Glutamatergic neuron (in vitro differentiated cells): ENCODE measurements around the gene MACROH2A2. TPM values are rescaled to one million over a fixed set of nuclear protein-coding genes. Genes with fewer than 3 reads are reported as not detected.

Experiments
- DNase-seq: peaks from one replicate; pipeline ENCODE4 v3.0.0; 2022
- H3K27ac Mint-ChIP-seq: one replicate; pipeline ENCODE4 v1.8.0; 2020; ENCODE audit warnings: mild to moderate bottlenecking, mixed read lengths, inconsistent platforms; ENCODE audit not compliant: unreplicated experiment
- H3K27me3 Mint-ChIP-seq: one replicate; pipeline ENCODE4 v1.8.0; 2020; ENCODE audit warnings: mild to moderate bottlenecking, moderate library complexity, mixed read lengths, inconsistent platforms; ENCODE audit not compliant: unreplicated experiment
- H3K36me3 Mint-ChIP-seq: one replicate; pipeline ENCODE4 v1.8.0; 2020; ENCODE audit warnings: mild to moderate bottlenecking, mixed read lengths, inconsistent platforms; ENCODE audit not compliant: unreplicated experiment
- H3K4me1 Mint-ChIP-seq: one replicate; pipeline ENCODE4 v1.8.0; 2020; ENCODE audit warnings: mild to moderate bottlenecking, low read depth, mixed read lengths, inconsistent platforms; ENCODE audit not compliant: unreplicated experiment
- H3K4me3 Mint-ChIP-seq: one replicate; pipeline ENCODE4 v1.8.0; 2020; ENCODE audit warnings: mild to moderate bottlenecking, mixed read lengths, inconsistent platforms; ENCODE audit not compliant: unreplicated experiment
- H3K9me3 Mint-ChIP-seq: one replicate; pipeline ENCODE4 v1.8.0; 2020; ENCODE audit warnings: mild to moderate bottlenecking, moderate library complexity, mixed read lengths, inconsistent platforms; ENCODE audit not compliant: unreplicated experiment
- CTCF ChIP-seq: fragments of 200-600 bp; sonication (generic); IDR thresholded peaks from one replicate; pipeline ENCODE4 v1.5.0; 2021; ENCODE audit not compliant: partially characterized antibody, unreplicated experiment
- total RNA-seq: library from RNA; stranded (reverse); fragmentation: NEBNext Ultra II Directional; extraction: Animal tissue kit (Norgen Biotek cat#: 25700); gene quantifications from one replicate; pipeline ENCODE4 v1.2.1, GENCODE V29; 2021; ENCODE audit not compliant: unreplicated experiment

Gene MACROH2A2
- total RNA-seq, 1 donor from 2014 or later: 58.3 TPM

- no peak overlapping the region for H3K4me3 Mint-ChIP-seq
- H3K27ac Mint-ChIP-seq: no peak overlapping the region
- H3K27me3 Mint-ChIP-seq: peaks cover 3% of the 10 kb centered on the region
- DNase-seq: peak; percentile 65
- H3K36me3 Mint-ChIP-seq: peaks cover 4% of the 10 kb centered on the region
- no peaks in the 10 kb centered on the region for H3K9me3 Mint-ChIP-seq
- TF ChIP-seq CTCF: peak; percentile 96
- no peaks in the 10 kb centered on the region for H3K4me1 Mint-ChIP-seq
Observed at GRCh38 chr10:70115948-70116682, 63.5 kb downstream of the MACROH2A2 start.

DNA sequence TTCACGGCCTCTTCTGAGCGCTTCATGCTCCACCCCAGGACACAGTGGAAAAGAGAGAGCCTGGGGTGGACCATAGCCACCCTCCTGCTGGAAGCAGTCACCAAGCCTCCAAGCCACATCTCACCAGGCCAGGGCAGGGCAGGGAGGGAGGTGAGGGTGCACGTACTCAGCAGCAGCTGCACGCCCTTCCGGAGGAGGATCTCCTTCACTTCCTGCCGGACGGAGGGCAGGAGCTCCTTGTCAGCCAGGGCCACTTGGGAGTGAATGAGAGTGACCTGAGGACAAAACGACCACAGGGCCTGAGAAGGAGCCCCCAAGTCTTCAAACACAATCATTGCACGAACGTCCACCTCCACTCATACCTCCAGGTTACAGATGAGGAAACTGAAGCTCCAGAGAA, 65.0 kb downstream of the MACROH2A2 start:
- TF ChIP-seq CTCF: no peak
- no peak for DNase-seq
- Mint-ChIP-seq H3K4me3 (no peak overlapping the region), H3K4me1 (no peaks in the 10 kb centered on the region), H3K27me3 (peaks cover 3% of the 10 kb centered on the region), H3K9me3 (no peaks in the 10 kb centered on the region), H3K27ac (no peak overlapping the region), H3K36me3 (peaks cover 4% of the 10 kb centered on the region)

DNA sequence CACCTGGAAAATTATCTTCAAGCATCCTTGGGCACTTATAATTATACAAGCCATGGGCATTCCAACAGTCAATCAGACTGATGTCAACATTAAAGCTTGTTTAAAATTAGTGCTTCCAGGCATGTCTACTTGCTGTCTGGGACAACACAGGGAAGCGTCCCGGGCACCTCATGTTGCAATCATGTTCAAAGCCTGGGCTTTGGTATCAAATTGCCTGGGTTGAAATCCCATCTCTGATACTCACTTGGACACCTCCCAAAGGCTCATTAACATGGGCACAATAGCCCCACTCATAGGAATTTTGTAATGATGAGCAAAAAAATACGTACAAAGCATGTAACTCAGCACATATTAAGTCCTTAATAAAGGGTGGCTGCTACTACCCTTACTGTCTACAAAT, 65.5 kb downstream of the MACROH2A2 start:
- H3K27me3 Mint-ChIP-seq: peaks cover 3% of the 10 kb centered on the region
- no peak for TF ChIP-seq CTCF
- H3K27ac Mint-ChIP-seq: no peak overlapping the region
- H3K4me3 Mint-ChIP-seq: no peak overlapping the region
- no peaks in the 10 kb centered on the region for H3K4me1 Mint-ChIP-seq
- DNase-seq: no peak
- no peaks in the 10 kb centered on the region for H3K9me3 Mint-ChIP-seq
- no peaks in the 10 kb centered on the region for H3K36me3 Mint-ChIP-seq

DNA sequence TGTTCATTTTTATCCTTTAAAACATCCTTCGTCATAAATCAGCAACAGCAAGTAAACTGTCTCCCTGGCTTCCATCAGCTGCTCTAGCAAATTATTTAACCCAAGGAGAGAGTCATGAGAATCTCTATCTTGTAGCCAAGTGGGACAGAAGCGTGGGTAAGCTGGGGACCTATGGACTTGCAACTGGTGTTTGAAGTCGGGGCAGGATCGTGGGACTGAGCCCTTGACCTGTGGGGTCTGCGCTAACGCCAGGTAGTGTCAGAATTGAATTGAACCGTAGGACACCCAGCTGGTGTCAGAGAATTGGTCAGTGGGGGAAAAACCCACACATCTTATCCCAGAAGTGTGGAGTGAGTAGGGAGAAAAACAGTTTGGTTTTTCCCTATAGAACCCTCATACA, 66.6 kb downstream of the MACROH2A2 start:
- Mint-ChIP-seq H3K9me3 (no peaks in the 10 kb centered on the region), H3K27me3 (peaks cover 1% of the 10 kb centered on the region), H3K27ac (no peak overlapping the region), H3K4me1 (no peaks in the 10 kb centered on the region), H3K4me3 (no peak overlapping the region), H3K36me3 (no peaks in the 10 kb centered on the region)
- no peak for DNase-seq
- TF ChIP-seq CTCF: no peak

GRCh38 chr10:70119623-70120022, 67.0 kb downstream of the MACROH2A2 start:
- H3K27ac Mint-ChIP-seq: no peak overlapping the region
- no peak for DNase-seq
- no peak overlapping the region for H3K4me3 Mint-ChIP-seq
- no peak for TF ChIP-seq CTCF
- H3K9me3 Mint-ChIP-seq: no peaks in the 10 kb centered on the region
- H3K36me3 Mint-ChIP-seq: no peaks in the 10 kb centered on the region
- H3K4me1 Mint-ChIP-seq: no peaks in the 10 kb centered on the region
- peaks cover 1% of the 10 kb centered on the region for H3K27me3 Mint-ChIP-seq
